Heart left ventricle (tissue), 13 donors: Measurements from ENCODE around the gene CELA3B.

Source experiments
- CTCF ChIP-seq, 12 donors: fragments of 200-600 bp; sonication (generic) in 4 of 12; IDR thresholded peaks; one replicate each; pipeline versions ENCODE4 v1.5.0 to v1.8.0; 2018 to 2022; ENCODE audit warnings: antibody characterized with exemption in 12 of 12, mild to moderate bottlenecking in 5 of 12
- POLR2A ChIP-seq, 2 donors: fragments of 450-650 bp; IDR thresholded peaks; one replicate each; pipeline ENCODE4 v1.6.1; 2017; ENCODE audit warnings: antibody characterized with exemption in 2 of 2, mild to moderate bottlenecking in 2 of 2, moderate library complexity in 2 of 2
- donor health status: ischemic (EF 13 %, LVEDD 7.1; RV severe dilation, severe dysfunction).
- donor health status: DM: no; HTN: yes; CAD: no.
- donor health status: DM: no; HTN: no; CAD: no.
- donor health status: ischemic (EF 25% LVEDD 6.9; RV normal size, moderate dysfunction).
- donor health status: ischemic (EF 25% LVEDD 5.7; RV mildly dilated, moderate dysfunction).
- donor health status: ischemic (EF 35%, LVEDD 5.7; RV mildly dilated, moderate dysfunction).
- donor health status: nonischemic (EF 11% LVEDD 7.7; RV severe dilation, severe dysfunction).
- donor health status: DM: yes; HTN: yes; CAD: no.
- donor health status: PGD.
- donor health status: ischemic (EF 29% LVEDD 5.4; RV normal size, mild dysfunction).
- donor health status: nonischemic (EF 23%, LVEDD 6.1; RV moderate dilation, normal function).

DNA sequence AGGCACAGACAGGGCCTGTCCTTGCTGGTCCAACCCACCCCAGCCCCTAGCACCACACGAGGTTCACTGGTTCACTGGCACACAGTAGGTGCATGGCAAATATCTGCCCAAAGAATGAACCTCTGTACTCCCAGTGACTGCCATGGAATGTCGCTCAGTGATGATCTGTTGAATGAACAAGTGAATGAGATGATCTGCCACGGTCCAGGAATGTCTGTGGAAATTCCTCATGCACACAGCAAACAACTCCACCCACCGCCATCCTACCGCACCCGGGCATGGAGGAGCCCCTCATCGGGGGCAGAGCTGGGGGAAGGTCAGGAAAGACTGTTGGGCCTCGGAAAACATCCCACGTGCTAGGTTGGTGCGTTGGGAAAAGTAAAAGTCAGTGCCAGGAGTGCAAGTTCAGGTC is 41.4 kb upstream of the CELA3B start:
- TF ChIP-seq CTCF (IDR thresholded peaks at IDR 0.05): no peak
- TF ChIP-seq POLR2A (IDR thresholded peaks at IDR 0.05): no peak
